ENCODE measurements around the gene CTDSPL2. TPM values are rescaled to one million over a fixed set of nuclear protein-coding genes. Genes with fewer than 3 reads are reported as not detected.

The CTDSPL2 gene
- total RNA-seq, 1 experiment from 2014 or later = 55.0 TPM

DNA sequence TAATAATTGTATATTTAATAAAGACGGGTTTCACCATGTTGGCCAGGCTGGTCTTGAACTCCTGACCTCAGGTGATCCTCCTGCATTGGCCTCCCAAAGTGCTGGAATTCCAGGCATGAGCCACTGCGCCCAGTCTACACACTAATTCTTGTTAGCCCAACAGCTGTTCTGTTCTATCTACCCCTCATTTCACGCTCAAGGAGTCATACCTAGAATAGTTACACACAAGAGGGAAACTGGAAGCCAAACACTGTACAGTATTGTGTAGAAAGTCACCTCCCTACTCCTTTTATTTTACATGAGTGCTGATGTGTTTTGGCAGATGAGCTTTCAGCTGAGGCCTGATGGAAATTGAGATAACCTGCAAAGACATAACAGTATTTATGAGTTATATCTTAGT lies 13.4 kb upstream of the CTDSPL2 start:
- Histone ChIP-seq H3K27ac (no peak overlapping the region), H3K4me1 (replicated peaks; ENCODE audit: insufficient read depth) (no peaks in the 10 kb centered on the region), H3K27me3 (ENCODE audit: insufficient read depth, low read depth) (no peaks in the 10 kb centered on the region), H2AFZ (no peak overlapping the region), H3K4me2 (no peak overlapping the region), H3K4me3 (no peak overlapping the region), H3K9me2 (ENCODE audit: insufficient read depth) (no peaks in the 10 kb centered on the region), H3K79me2 (ENCODE audit: low read depth) (no peaks in the 10 kb centered on the region), H3K9me3 (ENCODE audit: insufficient read depth, low read depth) (no peaks in the 10 kb centered on the region), H3K36me3 (ENCODE audit: low read depth) (no peaks in the 10 kb centered on the region), H3F3A (ENCODE audit: insufficient read depth, low read depth) (no peaks in the 10 kb centered on the region), H4K20me1 (ENCODE audit: insufficient read depth) (no peaks in the 10 kb centered on the region)
- TF ChIP-seq EZH2 (IDR thresholded peaks at IDR 0.05; ENCODE audit: low read depth) = no peak
- CTCF ChIA-PET = no interaction called here
- POLR2A ChIA-PET (ENCODE audit: unreplicated experiment) = interaction anchor here (0.6 kb wide), 1 partner anchor 13 kb away, joined by 3 read pairs; no protein-coding TSS in a partner anchor
- intact Hi-C loops (cut with micrococcal nuclease; ENCODE audit: unreplicated experiment) = no loop called here
- no TSS peak for BruUV-seq (replicated peaks)
- DNase-seq = no peak

DNA sequence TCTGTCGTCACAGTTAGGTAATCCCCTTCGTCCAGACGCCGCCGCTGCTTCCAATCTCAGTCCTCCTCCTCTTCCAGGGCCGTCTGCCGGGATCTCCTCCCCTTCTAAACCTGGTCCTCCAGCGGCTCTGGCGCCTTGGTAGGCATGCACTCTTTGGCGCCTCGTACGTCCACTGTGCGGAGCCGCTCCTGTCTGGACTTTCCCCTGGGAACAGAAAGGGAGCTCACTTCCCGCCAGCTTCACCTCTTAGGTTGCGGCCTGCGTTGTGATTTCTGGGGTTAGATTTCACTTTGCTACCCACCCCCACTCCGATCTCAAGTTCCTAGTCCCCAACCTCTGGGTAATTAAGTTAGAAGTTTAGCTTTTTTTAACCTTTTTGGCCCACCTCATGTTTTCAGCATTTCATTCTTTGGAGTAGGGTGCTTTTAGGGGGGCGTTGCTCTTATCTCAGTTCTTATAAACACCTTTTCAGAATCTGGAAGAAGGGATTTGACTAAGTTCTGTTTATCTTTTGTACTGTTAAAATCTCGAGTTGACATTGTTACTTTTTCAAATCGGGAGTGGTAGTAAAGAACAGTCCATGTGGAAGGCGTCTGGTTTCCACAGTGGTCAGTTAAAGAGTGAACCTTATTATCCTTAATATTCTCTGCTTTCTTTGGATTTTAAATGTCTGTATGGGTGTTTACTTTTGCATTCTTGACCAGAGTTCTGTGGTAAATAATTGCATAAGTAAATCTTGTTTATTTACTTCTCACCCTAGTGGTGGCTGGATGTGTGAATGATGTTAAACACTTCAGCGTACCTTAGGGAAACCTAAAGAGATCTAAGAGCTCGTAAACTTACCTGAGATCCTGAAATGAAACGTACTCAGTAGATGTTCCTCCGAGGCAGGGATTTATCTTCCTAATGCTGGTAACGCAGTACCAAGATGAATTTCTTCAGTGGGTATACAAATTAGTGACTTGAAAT lies 611 bp downstream of the CTDSPL2 start:
- Histone ChIP-seq H3K4me3 (peak overlapping the region; percentile 96), H3K36me3 (ENCODE audit: low read depth) (no peaks in the 10 kb centered on the region), H2AFZ (peak overlapping the region; percentile 99), H3K79me2 (ENCODE audit: low read depth) (peaks cover 54% of the 10 kb centered on the region), H3K4me1 (replicated peaks; ENCODE audit: insufficient read depth) (peaks cover 13% of the 10 kb centered on the region; the same call in 1 of the 2 replicates), H4K20me1 (ENCODE audit: insufficient read depth) (peaks cover 11% of the 10 kb centered on the region), H3K27ac (peak overlapping the region; percentile 95), H3K27me3 (ENCODE audit: insufficient read depth, low read depth) (no peaks in the 10 kb centered on the region), H3K9me2 (ENCODE audit: insufficient read depth) (no peaks in the 10 kb centered on the region), H3K4me2 (peak overlapping the region; percentile 88), H3F3A (ENCODE audit: insufficient read depth, low read depth) (peaks cover 18% of the 10 kb centered on the region), H3K9me3 (ENCODE audit: insufficient read depth, low read depth) (no peaks in the 10 kb centered on the region)
- TSS peak; percentile 47 for BruUV-seq (replicated peaks)
- intact Hi-C loops (cut with micrococcal nuclease; ENCODE audit: unreplicated experiment) = loop anchor here (2.0 kb wide), 1 partner anchor 87 kb away; no protein-coding TSS in a partner anchor
- TF ChIP-seq, protein P1, sequence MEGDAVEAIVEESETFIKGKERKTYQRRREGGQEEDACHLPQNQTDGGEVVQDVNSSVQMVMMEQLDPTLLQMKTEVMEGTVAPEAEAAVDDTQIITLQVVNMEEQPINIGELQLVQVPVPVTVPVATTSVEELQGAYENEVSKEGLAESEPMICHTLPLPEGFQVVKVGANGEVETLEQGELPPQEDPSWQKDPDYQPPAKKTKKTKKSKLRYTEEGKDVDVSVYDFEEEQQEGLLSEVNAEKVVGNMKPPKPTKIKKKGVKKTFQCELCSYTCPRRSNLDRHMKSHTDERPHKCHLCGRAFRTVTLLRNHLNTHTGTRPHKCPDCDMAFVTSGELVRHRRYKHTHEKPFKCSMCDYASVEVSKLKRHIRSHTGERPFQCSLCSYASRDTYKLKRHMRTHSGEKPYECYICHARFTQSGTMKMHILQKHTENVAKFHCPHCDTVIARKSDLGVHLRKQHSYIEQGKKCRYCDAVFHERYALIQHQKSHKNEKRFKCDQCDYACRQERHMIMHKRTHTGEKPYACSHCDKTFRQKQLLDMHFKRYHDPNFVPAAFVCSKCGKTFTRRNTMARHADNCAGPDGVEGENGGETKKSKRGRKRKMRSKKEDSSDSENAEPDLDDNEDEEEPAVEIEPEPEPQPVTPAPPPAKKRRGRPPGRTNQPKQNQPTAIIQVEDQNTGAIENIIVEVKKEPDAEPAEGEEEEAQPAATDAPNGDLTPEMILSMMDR (conservative IDR thresholded peaks at IDR 0.05) = peak; percentile 32; the same call in 1 of the 2 replicates
- TF ChIP-seq EZH2 (IDR thresholded peaks at IDR 0.05; ENCODE audit: low read depth) = no peak
- DNase-seq = peak in 1 of 2 experiments; percentile 60
- POLR2A ChIA-PET (ENCODE audit: unreplicated experiment) = interaction anchor here (0.5 to 1.1 kb wide), 10 partner anchors 12 to 680 kb away, joined by 3 to 16 read pairs (median 4); partner anchors contain the start of gene EIF3J
- CTCF ChIA-PET = interaction anchor here (0.6 to 0.9 kb wide), 2 partner anchors 73 to 556 kb away, joined by 3 read pairs; no protein-coding TSS in a partner anchor

- no TSS peak for BruUV-seq (replicated peaks)
- Histone ChIP-seq H3K4me2 (no peak overlapping the region), H3K36me3 (ENCODE audit: low read depth) (no peaks in the 10 kb centered on the region), H3K27ac (no peak overlapping the region), H3K27me3 (ENCODE audit: insufficient read depth, low read depth) (no peaks in the 10 kb centered on the region), H3K9me3 (ENCODE audit: insufficient read depth, low read depth) (no peaks in the 10 kb centered on the region), H3K9me2 (ENCODE audit: insufficient read depth) (no peaks in the 10 kb centered on the region), H3F3A (ENCODE audit: insufficient read depth, low read depth) (0 out of 2 replicates have a peak, but pooled peaks cover 7% of the 10 kb centered on the region), H4K20me1 (ENCODE audit: insufficient read depth) (peaks cover 17% of the 10 kb centered on the region), H3K4me3 (no peak overlapping the region), H2AFZ (no peak overlapping the region), H3K79me2 (ENCODE audit: low read depth) (peaks cover 98% of the 10 kb centered on the region), H3K4me1 (replicated peaks; ENCODE audit: insufficient read depth) (no peaks in the 10 kb centered on the region)
- ChIA-PET CTCF (no interaction called here), POLR2A (ENCODE audit: unreplicated experiment) (no interaction called here)
- intact Hi-C loops (cut with micrococcal nuclease; ENCODE audit: unreplicated experiment) = no loop called here
- TF ChIP-seq, protein P1 (conservative IDR thresholded peaks at IDR 0.05) = no peak
- no peak for TF ChIP-seq EZH2 (IDR thresholded peaks at IDR 0.05; ENCODE audit: low read depth)
- DNase-seq = peak in 1 of 2 experiments; percentile 36
Measured at GRCh38 chr15:44435893-44436667, 8.7 kb downstream of the CTDSPL2 start.
